Skin epidermis (tissue), 12 donors: ENCODE results near the gene KIAA1217.
"Not testable (repeated sequence)": the region's sequence is repeated elsewhere in the genome, so short reads cannot be mapped to it uniquely, and the experiment has no call there.

ENCODE experiments used
- H3K27ac ChIP-seq, 21 experiments: fragments of 200-600 bp; sonication (generic) in 11 of 21; one replicate each; pipeline ENCODE4 v1.5.0; 2020; ENCODE audit warnings: mild to moderate bottlenecking in 3 of 21, inconsistent platforms in 2 of 21, moderate library complexity in 2 of 21
- H3K4me3 ChIP-seq, 7 experiments: fragments of 200-600 bp; sonication (generic) in 2 of 7; one replicate each; pipeline ENCODE4 v1.5.0; 2020; ENCODE audit warnings: inconsistent platforms in 2 of 7, mild to moderate bottlenecking in 2 of 7, moderate library complexity in 1 of 7

KIAA1217 gene

GRCh38 chr10:24311888-24312287 lies 103.0 kb downstream of the KIAA1217 start:
- Histone ChIP-seq H3K27ac (no peak overlapping the region), H3K4me3 (no peak overlapping the region)

DNA sequence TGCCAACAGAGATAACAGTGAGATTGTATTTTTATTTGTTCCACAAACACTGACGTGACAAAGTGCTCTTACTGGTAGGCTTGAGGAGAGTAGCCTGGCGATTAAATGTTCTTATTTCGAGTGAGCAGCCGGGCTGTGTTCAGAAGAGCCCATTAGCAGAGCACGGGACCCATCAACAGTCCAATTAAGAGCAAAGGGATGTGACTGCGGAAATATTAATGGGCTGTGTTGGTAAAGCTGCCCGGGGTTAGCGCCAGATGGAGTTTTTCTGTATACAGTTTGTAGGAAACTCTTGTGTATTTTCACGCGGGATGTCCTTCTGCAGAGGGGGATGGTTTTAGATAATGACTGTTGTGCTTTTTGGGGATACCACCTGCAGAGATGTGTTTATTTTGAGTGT lies 104.3 kb downstream of the KIAA1217 start:
- Histone ChIP-seq H3K4me3 (no peak overlapping the region), H3K27ac (no peak overlapping the region)

- Histone ChIP-seq H3K4me3 (no peak overlapping the region), H3K27ac (no peak overlapping the region)
Measured at GRCh38 chr10:24315211-24315610, 106.3 kb downstream of the KIAA1217 start.

DNA sequence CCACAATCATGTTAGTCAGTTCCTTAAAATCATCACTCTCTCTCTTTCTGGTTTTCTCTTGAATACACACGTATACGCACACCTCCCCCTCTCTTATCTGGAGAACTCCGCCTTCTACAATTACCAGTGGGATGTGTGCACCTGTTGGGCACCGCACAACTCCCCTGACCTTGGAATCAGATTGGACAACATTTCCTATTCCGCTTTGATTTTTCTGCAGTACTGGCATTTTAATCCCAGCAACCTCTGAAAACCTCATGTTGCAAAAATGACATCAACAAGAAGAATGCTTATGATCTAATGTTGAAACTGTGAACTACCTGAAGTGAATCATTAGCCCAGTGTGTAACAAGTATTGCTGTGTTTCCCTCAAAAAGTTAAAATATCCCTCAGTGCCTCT lies 109.6 kb downstream of the KIAA1217 start:
- Histone ChIP-seq H3K27ac (no peak overlapping the region), H3K4me3 (no peak overlapping the region)

DNA sequence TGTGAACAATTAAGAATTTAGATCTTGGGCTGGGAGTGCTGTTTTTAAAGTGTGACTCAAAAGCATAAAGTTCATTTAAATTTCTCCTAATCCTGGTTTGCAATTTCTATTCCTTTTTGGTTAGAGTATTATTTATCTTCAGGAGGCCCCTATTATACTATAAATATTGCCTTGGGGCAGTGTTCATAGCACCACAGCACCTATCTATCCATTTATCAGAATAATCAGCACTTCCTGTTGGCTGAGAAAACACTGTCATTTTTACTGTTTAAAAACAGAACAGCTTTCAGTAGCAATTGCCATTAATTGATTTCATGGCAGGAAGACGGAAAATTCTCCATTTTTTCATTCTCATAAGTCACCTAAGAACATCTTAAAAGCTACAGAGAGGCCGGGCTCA lies 111.4 kb downstream of the KIAA1217 start:
- Histone ChIP-seq H3K27ac (no peak overlapping the region), H3K4me3 (no peak overlapping the region)

DNA sequence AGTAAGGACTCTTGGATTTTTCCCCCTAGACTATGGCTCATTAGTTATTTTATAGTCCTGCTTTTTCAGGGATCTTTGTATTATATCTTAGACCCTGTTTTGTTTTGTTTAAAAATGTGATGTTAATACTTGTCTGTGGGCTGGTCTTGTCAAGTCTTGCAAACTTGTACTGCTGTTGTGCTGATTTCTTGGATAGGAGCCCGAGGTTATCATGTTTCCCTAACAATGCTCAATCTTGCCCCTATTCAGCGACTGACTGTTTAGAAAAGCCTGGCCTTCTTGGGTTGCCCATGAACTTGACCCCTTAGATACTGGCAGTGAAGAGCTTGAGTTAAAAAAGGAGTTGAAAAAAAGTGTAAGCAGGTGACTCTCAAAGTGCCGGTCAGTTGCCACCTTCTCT lies 115.7 kb downstream of the KIAA1217 start:
- Histone ChIP-seq H3K4me3 (no peak overlapping the region), H3K27ac (peak overlapping the region in 6 of 21 experiments; percentile 18 to 50 (median 36))

DNA sequence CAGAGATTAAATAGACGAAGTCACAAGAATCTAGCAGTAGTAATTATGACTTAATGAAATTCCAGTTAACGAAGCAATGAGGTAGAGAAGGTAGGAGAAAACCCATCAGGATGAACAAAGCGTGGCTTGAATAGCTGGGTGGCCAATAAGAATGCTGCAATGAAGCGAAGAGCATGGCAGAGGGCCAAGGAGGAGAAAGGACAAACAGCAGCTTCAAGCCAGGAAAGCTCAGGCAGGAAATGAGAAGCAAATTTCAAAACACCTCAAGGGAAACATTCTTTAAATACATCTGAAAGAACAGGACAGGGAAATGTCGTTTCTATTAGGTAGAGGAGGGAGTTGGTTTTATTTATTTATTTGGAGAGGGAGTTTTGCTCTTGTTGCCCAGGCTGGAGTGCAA lies 122.5 kb downstream of the KIAA1217 start:
- peak overlapping the region in 2 of 21 experiments; percentile 24 to 49 for H3K27ac ChIP-seq
- no peak overlapping the region for H3K4me3 ChIP-seq

DNA sequence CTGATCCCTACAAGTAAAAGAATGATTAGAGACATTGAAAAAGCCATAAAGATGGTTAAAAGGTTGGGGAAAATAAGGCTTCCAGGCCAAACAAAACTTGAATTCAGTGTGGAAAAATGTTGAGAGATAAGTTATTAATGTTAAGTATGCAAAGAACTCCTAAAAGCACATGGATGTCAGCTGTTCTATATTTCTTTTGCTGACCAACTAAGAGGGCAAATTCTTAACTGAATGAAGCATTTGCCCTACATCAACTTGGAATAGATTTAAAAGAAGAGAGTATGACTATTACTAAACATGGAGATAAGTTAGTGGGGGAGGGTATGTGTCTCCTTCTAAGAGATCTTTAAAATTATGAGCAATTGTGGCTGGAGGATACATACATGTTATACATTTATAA lies 124.8 kb downstream of the KIAA1217 start:
- Histone ChIP-seq H3K4me3 (no peak overlapping the region), H3K27ac (no peak overlapping the region)

DNA sequence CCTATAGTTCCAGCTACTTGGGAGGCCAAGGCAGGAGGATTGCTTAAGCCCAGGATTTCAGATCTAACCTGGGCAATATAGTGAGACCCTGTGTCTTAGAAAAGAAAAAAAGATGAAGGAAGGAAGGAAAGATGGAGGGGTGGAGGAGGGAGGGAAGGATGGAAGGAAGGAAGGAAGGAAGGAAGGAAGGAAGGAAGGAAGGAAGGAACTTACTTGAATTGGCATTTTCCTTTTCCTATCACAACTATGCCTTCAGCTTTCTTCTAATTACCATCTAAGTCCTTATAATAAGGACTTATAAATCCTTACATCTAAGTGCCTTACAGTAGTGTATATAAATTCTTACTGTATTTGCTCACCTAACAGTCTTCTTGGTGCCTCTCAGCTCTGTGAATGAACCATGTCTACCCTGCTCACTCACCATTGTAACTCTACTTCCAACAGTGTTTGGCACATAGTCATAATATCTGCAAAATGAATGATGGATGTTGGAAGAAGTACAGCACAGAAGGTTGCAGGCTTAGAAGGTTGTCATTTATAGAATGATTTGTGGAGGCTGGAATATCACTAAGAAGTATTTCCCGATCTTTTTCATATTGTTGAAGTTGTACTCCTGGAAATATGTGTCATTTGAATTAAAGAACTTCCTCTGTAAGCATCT lies 125.5 kb downstream of the KIAA1217 start:
- H3K4me3 ChIP-seq, result no peak overlapping the region
- no peak overlapping the region for H3K27ac ChIP-seq

- not testable (repeated sequence) for H3K27ac ChIP-seq, H3K4me3 ChIP-seq
Measured at GRCh38 chr10:24337723-24338122, 128.8 kb downstream of the KIAA1217 start.

DNA sequence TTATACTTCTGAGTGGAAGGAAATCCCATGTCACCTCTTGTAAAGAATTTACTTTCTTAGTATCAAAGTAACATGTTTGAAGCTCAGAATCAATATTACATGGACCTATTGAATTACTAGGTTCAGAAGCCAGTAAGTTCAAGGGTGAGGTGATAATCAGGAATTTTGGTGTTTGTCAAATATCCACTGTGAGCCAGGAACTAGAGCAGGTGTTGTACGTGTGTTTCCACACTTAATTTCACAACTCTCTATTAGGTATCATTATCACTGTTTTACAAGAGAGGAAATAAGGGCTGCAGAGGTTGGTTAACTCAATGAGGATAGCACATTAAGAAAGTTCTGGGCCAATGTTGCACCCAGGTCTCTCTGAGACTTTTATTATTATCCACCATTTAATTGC lies 130.4 kb downstream of the KIAA1217 start:
- no peak overlapping the region for H3K4me3 ChIP-seq
- H3K27ac ChIP-seq, result no peak overlapping the region

DNA sequence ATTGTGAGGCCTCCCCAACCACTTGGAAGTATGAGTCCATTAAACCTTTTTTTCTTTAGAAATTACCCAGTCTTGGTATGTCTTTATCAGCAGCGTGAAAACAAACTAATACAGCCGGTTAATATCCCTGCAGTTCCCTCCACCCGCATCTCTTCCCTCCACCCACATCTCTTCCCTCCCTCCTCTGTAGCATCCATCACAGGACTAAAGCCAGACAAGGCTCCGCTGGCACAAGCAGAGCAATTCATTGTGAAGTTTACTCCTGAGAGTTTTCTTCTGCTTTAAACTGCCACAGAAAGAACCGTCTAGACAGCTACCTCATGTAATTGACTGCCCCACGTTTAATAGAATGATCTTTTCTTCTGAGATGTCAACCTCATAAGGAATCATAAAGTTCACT lies 131.5 kb downstream of the KIAA1217 start:
- H3K4me3 ChIP-seq, result no peak overlapping the region
- no peak overlapping the region for H3K27ac ChIP-seq

DNA sequence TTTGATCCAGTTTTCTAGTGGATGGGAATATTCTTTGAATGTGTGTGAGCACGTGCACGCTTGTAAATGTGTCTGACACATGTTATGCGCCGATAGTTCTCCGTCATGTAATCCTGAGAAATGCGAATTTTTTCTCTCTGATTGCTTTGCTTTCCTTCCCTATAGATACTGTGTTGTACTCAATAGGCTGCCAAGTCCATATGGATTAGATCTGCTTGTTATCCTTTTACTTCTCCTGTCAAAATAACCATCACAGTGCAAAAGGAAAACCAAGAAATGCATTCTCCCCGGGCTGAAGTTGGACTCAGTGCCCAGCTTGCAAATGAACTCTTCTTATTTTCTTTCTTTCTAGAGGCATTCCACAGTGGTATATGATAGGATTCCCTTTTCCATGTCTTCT lies 131.9 kb downstream of the KIAA1217 start:
- no peak overlapping the region for H3K4me3 ChIP-seq
- H3K27ac ChIP-seq, result no peak overlapping the region

GRCh38 chr10:24341371-24341770 lies 132.4 kb downstream of the KIAA1217 start:
- no peak overlapping the region for H3K4me3 ChIP-seq
- H3K27ac ChIP-seq, result peak overlapping the region in 2 of 21 experiments; percentile 1 to 17

GRCh38 chr10:24341897-24342296 lies 133.0 kb downstream of the KIAA1217 start:
- no peak overlapping the region for H3K4me3 ChIP-seq
- H3K27ac ChIP-seq, result peak overlapping the region in 2 of 21 experiments; percentile 1 to 17

DNA sequence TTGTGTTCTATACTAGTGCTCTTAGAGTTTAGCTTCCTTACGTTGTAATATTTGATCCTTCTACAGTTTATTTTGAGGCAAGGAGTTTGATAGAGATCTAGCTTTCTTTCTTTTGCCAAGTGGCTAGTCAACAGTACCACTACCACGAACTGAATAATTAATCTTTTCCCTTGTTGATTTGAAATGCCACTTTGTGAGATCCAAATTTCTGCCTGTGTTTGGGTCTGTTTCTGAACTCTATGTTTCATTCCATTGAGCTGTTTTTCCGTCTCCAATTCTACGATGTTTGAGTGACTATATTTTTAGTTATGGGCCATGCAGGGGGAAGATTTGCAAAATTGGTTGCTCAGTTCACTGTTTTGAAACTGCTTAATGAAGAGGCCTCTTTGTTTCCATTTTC lies 134.7 kb downstream of the KIAA1217 start:
- Histone ChIP-seq H3K4me3 (no peak overlapping the region), H3K27ac (peak overlapping the region in 5 of 21 experiments; percentile 6 to 57 (median 29))

DNA sequence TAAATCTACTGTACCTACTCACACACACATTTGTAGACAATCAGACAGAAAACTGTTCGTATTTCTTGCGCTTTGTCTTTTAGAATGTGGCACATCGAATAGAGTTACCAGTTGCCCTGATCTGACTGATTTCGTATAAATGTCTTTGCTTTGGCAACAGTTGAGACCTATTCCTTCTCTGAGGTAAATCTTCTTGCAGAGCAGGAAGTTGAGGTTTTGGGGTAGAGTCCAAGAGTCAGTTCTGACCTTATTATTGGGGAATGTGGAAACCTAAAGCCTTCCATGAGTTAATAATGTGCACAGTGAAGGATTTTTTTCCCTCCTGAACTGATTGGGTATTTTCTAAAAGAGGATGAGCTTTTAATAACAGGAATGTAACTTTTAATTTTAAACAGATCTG lies 135.3 kb downstream of the KIAA1217 start:
- H3K4me3 ChIP-seq, result no peak overlapping the region
- H3K27ac ChIP-seq, result peak overlapping the region in 4 of 21 experiments; percentile 14 to 57 (median 30)

DNA sequence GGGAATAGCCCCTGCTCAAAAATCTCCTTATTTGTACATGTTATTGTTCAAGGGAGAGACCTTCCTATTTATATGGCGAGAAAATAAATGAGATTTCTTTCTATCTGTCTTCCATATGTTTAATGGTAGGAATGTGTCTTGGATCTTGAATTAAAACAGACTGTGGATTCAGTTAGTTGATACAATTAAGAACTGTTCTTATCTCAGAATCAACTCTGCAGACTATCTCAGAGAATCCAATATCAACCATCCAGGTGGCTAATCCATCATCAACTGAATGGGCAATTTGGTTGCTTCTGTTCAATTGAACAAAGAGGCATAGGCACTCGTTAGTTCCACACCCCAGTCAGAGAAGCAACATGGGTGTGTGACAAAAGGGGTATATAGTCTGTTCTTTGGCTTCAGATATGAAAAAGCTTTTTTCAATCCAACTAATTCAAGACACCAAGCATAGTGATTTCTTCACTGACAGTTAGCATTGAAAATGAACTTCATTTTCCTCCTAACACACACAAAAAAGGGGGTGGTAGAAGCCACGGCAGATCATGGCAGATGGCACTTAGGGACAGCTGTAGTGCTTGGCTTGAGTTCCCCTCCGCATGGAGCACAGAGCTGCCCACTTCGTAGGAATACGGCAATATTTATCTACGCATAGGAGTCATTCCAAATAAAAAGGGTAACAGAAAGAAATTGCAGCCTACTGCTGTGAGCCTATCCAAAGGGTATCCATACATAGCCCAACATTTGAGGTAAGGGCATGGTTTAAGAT lies 135.9 kb downstream of the KIAA1217 start:
- H3K27ac ChIP-seq, result peak overlapping the region in 4 of 21 experiments; percentile 39 to 68 (median 52)
- no peak overlapping the region for H3K4me3 ChIP-seq

- Histone ChIP-seq H3K27ac (no peak overlapping the region), H3K4me3 (no peak overlapping the region)
Measured at GRCh38 chr10:24346877-24347519, 138.1 kb downstream of the KIAA1217 start.

DNA sequence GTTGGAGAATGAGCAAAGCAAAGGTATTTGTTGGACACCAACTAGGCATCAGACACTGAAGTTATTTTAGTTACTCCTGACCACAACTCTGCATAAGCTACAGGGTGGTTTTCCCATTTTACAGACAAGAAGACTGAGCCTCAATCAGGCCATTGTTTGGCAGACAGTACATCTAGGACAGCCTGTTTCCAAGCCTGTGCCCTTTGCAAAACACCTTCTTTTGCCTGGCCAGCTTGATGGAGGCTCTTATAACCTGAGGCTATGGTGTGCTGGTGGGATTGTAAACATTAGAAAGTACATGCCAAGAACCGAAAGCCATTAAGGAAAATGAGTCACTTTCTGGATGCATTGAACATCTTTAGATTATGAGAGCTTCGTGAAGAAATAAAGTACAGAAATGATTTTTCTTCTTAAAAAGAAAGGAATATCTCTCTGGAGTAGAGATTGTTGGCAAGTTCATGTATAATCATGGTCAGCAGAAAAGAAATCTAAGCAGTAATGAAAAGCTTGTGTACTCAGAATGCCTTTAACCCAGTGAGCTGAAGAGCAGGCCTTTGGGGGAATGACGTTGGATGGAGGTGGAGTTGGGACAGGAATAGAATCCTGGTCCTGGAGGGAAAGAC lies 140.6 kb downstream of the KIAA1217 start:
- peak overlapping the region in 6 of 21 experiments; percentile 9 to 69 (median 50) for H3K27ac ChIP-seq
- no peak overlapping the region for H3K4me3 ChIP-seq
